ENCODE data around the gene HMGA1. TPM values are rescaled to one million over a fixed set of nuclear protein-coding genes. Genes with fewer than 3 reads are reported as not detected.
A peak's percentile ranks its signal among the peaks of the same experiment; 100 is the strongest.

Gene HMGA1
- total RNA-seq, 6 donors from 2014 or later: 19.9 to 91.5 (median 58.9) TPM

DNA sequence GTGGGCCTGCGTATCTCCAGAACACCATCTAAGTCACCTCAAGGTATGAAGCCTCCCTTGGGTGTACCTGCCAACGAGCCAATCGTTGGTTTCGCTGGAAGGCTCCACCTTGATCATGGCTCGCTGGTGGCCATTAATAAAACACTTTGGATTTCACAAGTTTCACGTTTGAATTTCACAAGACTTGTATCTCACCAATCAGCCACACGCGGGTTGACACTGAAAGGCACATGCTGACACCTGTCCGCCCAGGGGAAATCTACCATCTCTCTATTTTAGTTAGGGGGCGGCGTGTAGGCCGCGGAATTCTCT is 586 bp upstream of the HMGA1 start:
- ATAC-seq (ENCODE audit: low FRiP score in 2 of 2) (peak; percentile 3 to 69), DNase-seq (peak in 1 of 2 donors; percentile 65)

DNA sequence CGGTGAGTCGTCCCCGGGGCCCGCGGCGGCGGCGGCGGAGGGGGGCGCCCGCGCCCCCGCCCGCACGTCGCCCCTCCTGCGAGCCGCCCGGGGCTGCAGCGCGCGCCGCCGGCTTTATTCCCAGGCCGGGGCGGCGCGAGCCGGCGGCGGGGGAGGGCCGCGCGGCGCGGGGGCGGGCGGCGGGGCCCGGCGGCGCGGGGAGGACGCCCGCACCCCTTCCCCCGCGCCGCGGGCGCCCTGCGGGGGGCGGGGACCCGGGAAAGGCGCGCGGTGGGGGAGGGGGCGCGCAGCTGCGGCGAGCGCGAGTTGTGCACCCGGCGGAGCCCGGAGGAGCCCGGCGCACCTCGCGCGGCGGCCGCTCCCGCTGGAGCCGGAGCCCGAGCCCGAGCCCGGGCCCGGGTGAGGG is 646 bp downstream of the HMGA1 start:
- ATAC-seq (ENCODE audit: low FRiP score in 2 of 2): no peak

More for the DNA sequence above, 586 bp upstream of the HMGA1 start:
- peaks cover 16 to 32% (median 20%) of the 10 kb centered on the region in 4 donors for H3K4me1 ChIP-seq
- H3K27ac ChIP-seq: peak overlapping the region; percentile 88 to 94 (median 94)
- peak overlapping the region in 3 of 4 donors; percentile 57 to 86 (median 75) for H3K4me3 ChIP-seq
- H3K36me3 ChIP-seq: peaks cover 0 to 6% (median 1%) of the 10 kb centered on the region in 4 donors
- H3K27me3 ChIP-seq: no peaks in the 10 kb centered on the region
- WGBS, 2 donors: 19 to 29% methylated on average over 13 of the region's 13 CpGs
- TF ChIP-seq POLR2AphosphoS5 (IDR thresholded peaks at IDR 0.05): no peak
- TF ChIP-seq POLR2A (IDR thresholded peaks at IDR 0.05): no peak
- TF ChIP-seq, protein P1, sequence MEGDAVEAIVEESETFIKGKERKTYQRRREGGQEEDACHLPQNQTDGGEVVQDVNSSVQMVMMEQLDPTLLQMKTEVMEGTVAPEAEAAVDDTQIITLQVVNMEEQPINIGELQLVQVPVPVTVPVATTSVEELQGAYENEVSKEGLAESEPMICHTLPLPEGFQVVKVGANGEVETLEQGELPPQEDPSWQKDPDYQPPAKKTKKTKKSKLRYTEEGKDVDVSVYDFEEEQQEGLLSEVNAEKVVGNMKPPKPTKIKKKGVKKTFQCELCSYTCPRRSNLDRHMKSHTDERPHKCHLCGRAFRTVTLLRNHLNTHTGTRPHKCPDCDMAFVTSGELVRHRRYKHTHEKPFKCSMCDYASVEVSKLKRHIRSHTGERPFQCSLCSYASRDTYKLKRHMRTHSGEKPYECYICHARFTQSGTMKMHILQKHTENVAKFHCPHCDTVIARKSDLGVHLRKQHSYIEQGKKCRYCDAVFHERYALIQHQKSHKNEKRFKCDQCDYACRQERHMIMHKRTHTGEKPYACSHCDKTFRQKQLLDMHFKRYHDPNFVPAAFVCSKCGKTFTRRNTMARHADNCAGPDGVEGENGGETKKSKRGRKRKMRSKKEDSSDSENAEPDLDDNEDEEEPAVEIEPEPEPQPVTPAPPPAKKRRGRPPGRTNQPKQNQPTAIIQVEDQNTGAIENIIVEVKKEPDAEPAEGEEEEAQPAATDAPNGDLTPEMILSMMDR (IDR thresholded peaks at IDR 0.05): no peak
- no peak for TF ChIP-seq EP300 (IDR thresholded peaks at IDR 0.05)
- no peaks in the 10 kb centered on the region for H3K9me3 ChIP-seq

DNA sequence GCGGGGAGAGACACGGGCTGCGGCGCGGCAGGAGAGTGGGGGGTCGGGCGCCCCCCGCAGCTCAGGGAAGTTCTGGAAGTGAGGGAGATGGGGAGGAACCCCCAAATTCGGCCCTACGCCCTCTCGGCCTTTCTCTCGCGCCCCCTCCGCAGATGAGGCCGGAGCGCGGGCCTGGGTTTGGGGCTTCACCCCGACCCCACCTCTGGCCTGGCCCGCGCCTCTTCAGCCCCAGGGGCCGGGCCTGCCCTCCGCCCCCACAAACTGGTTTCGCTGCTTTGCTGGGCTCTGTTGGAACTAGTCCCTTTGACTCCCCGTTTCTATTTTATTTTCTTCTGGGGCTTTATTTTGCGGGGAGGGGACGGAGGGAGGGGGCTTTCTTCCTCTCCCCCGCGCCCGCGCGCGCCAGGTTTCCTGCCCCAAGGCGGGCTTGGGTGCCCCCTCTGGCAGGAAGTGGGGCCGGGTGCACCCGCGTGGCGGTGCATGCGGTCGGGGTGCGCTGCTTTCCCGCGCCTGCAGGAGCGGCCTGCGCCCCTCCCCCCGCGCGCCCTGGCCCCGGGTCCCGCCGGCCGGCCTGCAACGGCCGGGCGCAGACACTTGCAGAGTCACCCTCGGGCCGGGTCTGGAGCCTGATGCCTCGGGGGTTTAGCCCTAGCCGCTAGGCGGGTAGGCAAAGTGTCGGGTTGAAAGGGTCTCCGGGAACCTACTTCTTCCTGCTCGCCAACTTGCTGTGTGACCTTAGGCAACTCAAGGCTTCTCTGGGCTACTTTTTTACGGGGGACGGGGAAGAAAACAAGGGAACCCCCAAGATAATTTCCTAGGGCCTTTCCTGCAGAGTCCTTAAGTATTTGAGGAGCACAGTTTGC is 1.3 kb downstream of the HMGA1 start:
- DNase-seq (peak; percentile 53 to 93), ATAC-seq (ENCODE audit: low FRiP score in 2 of 2) (no peak)
- Histone ChIP-seq H3K27ac (peak overlapping the region; percentile 65 to 94 (median 77)), H3K36me3 (peaks cover 0 to 20% (median 5%) of the 10 kb centered on the region in 4 donors), H3K9me3 (no peaks in the 10 kb centered on the region), H3K27me3 (no peaks in the 10 kb centered on the region), H3K4me3 (peak overlapping the region; percentile 59 to 89 (median 80)), H3K4me1 (peaks cover 17 to 33% (median 23%) of the 10 kb centered on the region in 4 donors)
- no peak for TF ChIP-seq EP300 (IDR thresholded peaks at IDR 0.05)
- TF ChIP-seq, protein P1 (IDR thresholded peaks at IDR 0.05): peak; percentile 26 to 61 (median 44)
- WGBS, 2 donors: 7 to 15% methylated on average over 20 to 52 of the region's 64 CpGs

More for the DNA sequence above, 646 bp downstream of the HMGA1 start:
- peak overlapping the region; percentile 88 to 94 (median 94) for H3K27ac ChIP-seq
- H3K9me3 ChIP-seq: no peaks in the 10 kb centered on the region
- no peaks in the 10 kb centered on the region for H3K27me3 ChIP-seq
- peak in 1 of 2 donors; percentile 90 for DNase-seq
- H3K4me3 ChIP-seq: peak overlapping the region; percentile 59 to 89 (median 80)
- WGBS, 2 donors: no CpG with 5 or more reads among the region's 78 CpGs
- peaks cover 0 to 14% (median 5%) of the 10 kb centered on the region in 4 donors for H3K36me3 ChIP-seq
- H3K4me1 ChIP-seq: peaks cover 16 to 32% (median 20%) of the 10 kb centered on the region in 4 donors
- TF ChIP-seq EP300 (IDR thresholded peaks at IDR 0.05) (no peak), POLR2A (IDR thresholded peaks at IDR 0.05) (no peak), POLR2AphosphoS5 (IDR thresholded peaks at IDR 0.05) (no peak)
- TF ChIP-seq, protein P1 (IDR thresholded peaks at IDR 0.05): no peak

DNA sequence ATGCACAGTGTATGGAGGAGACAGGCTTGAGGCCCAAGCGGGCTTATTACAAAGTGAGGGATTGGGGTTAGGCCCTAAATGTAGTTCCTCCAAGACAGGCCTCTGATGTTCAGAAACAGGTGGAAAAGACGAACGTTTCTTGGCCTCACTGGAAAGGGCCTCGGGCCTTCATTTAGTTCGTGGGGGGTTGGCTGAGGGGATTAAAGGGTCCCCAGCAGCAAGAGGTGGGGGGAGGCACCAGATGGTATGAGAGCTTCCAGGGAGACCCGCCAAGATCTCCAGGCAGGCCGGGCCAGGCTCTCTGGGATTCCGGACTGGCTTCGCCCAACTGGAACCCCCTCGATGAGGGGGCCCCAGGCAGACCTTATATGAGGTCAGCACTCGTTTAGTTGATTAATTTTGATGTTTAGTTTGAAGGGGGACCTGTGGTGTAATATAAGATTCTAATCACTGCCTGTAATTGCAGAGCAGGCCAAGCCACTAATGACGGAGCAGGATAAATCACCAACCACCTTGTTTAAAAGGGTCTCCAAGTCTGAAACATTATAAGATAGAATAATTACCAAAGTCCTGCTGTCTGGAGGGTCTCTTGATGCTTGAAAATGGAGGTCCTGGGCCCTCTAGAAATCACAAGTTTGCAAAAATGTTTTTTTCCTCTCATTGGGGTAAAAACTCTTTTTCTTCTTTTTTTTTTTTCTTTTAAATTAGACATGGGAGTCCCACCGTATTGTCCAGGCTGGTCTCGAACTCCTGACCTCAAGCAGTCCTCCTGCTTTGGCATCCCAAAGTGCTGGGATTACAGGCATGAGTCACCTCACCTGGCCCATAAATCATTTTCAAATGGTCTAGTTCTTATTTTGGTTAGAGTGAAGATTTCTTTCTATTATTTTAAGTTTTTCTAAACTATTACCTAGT is 2.2 kb downstream of the HMGA1 start:
- no peak for DNase-seq
- no peak for TF ChIP-seq POLR2AphosphoS5 (IDR thresholded peaks at IDR 0.05)
- TF ChIP-seq, protein P1 (IDR thresholded peaks at IDR 0.05): no peak
- no peak for TF ChIP-seq POLR2A (IDR thresholded peaks at IDR 0.05)
- TF ChIP-seq EP300 (IDR thresholded peaks at IDR 0.05): no peak
- WGBS, 2 donors: 81 to 83% methylated on average over 10 to 14 of the region's 14 CpGs
- H3K4me1 ChIP-seq: peaks cover 22 to 42% (median 31%) of the 10 kb centered on the region in 4 donors
- no peak for ATAC-seq (ENCODE audit: low FRiP score in 2 of 2)
- H3K36me3 ChIP-seq: peaks cover 0 to 20% (median 5%) of the 10 kb centered on the region in 4 donors
- peak overlapping the region in 3 of 4 donors; percentile 75 to 89 (median 86) for H3K4me3 ChIP-seq
- no peaks in the 10 kb centered on the region for H3K9me3 ChIP-seq
- H3K27ac ChIP-seq: peak overlapping the region in 1 of 4 donors; percentile 94
- H3K27me3 ChIP-seq: no peaks in the 10 kb centered on the region

All from upper lobe of left lung (tissue), 6 donors.